GM06990 (cell line): Measurements from ENCODE around the gene NT5C2.
"Not testable (repeated sequence)": the region's sequence is repeated elsewhere in the genome, so short reads cannot be mapped to it uniquely, and the experiment has no call there.

Source experiments
- DNase-seq: peaks from one replicate; pipeline ENCODE4 v3.0.0-alpha.2; 2011; ENCODE audit not compliant: insufficient read length; ENCODE audit errors: extremely low read depth
- H3K27me3 ChIP-seq: replicated peaks from 2 replicates; pipeline ENCODE4 v1.6.0; 2011; ENCODE audit warnings: low read length; ENCODE audit not compliant: control insufficient read depth, insufficient read depth
- H3K36me3 ChIP-seq: 2 replicates; pipeline ENCODE4 v1.5.1; 2011; ENCODE audit warnings: low read length; ENCODE audit not compliant: control insufficient read depth, insufficient read depth
- H3K4me3 ChIP-seq: replicated peaks from 2 replicates; pipeline ENCODE4 v1.5.1; 2011; ENCODE audit warnings: low read depth, mild to moderate bottlenecking, control low read depth, low read length
- TF ChIP-seq, protein P1 (sequence below): IDR thresholded peaks from 2 replicates; pipeline ENCODE4 v1.5.1; 2011; ENCODE audit warnings: low read length, control low read depth, mild to moderate bottlenecking, inconsistent platforms; ENCODE audit not compliant: insufficient read depth, poor library complexity, severe bottlenecking

The NT5C2 gene

DNA sequence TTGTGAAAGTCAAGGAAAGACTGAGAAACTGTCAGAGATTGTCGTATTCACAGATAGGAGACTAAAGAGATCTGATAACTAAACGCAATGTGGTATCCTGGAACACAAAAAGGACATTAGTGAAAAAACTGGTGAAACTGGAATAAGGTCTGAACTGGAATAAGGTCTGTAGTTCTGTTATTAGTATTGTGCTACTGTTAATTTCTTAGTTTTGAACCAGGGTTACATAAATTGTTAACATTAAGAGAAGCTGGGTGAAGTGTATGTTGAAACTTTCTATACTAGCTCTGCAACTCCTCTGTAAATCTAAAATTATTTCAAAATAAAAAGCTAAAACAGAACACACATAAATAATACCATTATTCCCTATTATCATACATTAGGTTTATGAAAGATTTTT, 3.4 kb upstream of the NT5C2 start:
- H3K27me3 ChIP-seq, result no peaks in the 10 kb centered on the region
- H3K4me3 ChIP-seq, result no peak overlapping the region
- TF ChIP-seq, protein P1, sequence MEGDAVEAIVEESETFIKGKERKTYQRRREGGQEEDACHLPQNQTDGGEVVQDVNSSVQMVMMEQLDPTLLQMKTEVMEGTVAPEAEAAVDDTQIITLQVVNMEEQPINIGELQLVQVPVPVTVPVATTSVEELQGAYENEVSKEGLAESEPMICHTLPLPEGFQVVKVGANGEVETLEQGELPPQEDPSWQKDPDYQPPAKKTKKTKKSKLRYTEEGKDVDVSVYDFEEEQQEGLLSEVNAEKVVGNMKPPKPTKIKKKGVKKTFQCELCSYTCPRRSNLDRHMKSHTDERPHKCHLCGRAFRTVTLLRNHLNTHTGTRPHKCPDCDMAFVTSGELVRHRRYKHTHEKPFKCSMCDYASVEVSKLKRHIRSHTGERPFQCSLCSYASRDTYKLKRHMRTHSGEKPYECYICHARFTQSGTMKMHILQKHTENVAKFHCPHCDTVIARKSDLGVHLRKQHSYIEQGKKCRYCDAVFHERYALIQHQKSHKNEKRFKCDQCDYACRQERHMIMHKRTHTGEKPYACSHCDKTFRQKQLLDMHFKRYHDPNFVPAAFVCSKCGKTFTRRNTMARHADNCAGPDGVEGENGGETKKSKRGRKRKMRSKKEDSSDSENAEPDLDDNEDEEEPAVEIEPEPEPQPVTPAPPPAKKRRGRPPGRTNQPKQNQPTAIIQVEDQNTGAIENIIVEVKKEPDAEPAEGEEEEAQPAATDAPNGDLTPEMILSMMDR, result no peak
- DNase-seq, result no peak
- no peaks in the 10 kb centered on the region for H3K36me3 ChIP-seq

DNA sequence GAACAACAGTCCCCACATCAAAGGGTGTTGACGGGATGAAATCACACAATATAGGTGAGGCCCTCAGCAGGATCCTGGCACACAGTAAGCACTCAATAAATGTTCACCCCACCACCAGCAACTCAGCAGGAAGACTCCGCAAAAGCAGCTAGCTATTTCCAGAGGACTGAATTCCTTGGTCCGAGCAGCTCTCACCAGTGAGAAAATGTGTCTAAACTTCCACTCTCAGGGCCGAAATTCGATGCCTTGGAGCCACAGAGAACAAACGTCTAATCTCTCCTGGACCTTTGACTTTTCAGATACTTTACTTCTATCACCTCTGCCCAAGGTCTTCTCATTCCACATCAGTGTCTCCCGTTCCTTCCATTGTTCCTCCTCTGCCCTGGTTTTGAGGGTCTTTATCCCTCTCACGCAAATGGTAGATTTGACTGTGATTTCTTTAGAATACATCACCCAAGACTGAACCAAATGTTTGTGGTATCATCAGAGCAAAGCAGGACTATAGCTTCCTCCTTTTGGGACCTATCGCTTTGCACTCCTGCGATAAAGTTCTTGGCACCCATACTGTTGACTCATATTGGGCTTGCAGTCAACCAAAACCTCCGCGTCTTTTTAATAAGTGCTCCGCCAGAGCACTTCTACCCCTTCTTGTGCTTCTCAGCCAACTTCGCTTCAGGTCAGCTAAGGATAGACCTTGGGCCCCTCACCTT, 903 bp upstream of the NT5C2 start:
- TF ChIP-seq, protein P1, result no peak
- peak; percentile 44 for DNase-seq
- Histone ChIP-seq H3K27me3 (no peaks in the 10 kb centered on the region), H3K4me3 (peak overlapping the region; percentile 53), H3K36me3 (no peaks in the 10 kb centered on the region)

DNA sequence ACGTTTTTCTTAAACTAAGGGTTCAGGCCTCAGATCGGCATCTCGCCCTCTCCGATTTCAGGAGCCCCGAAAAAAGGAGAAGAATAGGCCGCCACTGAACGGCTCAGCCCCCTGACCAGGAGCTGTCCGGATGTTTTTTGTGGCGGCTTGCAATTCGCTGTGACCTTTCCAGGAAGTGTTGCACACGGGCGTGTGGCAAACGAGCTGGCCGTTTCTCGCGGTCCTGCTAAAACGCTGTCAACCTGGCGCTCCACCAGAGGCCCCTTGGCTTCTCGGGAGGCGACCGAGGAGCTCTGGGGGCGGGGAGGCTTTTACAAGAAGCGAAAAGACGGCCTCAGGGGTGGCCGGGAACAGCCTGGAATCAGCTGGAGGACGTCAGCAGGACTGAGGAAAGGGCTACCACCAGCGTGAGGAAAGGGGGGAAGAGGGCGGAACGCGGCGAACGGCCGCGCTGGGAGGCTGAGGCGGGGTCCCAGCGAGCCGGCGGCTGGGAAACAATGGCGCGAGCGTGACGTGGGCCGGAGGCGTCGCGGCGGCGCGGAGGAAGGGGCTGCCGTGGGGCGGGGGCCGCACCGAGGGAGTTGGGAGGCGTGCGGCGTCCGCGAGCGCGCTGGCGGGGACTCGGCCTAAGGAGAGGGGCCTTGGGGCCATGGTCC, 493 bp downstream of the NT5C2 start:
- Histone ChIP-seq H3K4me3 (peak overlapping the region; percentile 92), H3K36me3 (no peaks in the 10 kb centered on the region), H3K27me3 (no peaks in the 10 kb centered on the region)
- DNase-seq, result peak; percentile 79
- TF ChIP-seq, protein P1, result no peak

DNA sequence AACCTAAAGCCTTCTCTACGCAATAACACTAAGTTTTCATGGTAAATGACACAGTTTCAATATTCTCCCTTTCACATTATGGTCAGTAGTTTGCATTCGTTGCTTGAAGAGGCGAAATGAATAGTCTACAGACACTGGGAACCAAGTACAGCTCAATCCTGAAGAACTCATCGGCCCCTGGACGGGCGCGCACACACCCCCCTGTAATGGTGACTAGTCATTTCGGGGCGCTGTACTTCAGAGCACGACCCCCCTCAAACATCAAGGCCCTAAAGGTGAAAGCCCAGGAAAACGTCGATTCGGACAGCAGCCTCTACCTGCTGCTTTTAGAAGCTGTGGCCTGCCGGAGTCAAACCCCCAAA, 1.0 kb downstream of the NT5C2 start:
- Histone ChIP-seq H3K4me3 (peak overlapping the region; percentile 92), H3K27me3 (no peaks in the 10 kb centered on the region), H3K36me3 (no peaks in the 10 kb centered on the region)
- TF ChIP-seq, protein P1, result no peak
- no peak for DNase-seq

DNA sequence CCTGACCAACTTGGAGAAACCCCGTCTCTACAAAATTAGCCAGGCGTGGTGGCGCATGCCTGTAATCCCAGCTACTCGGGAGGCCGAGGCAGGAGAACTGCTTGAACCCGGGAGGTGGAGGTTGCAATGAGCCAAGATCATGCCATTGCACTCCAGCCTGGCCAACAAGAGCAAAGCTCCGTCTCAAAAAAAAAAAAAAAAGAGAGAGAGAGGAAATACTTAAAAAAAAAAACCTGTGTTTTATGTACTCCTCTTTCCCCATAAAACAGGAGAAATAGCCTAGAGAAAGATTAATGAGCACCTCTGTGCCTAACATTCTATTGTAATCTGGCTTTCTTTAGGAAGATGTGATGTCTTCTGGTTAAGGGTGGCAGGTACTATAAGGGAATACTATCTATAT, 1.9 kb downstream of the NT5C2 start:
- H3K4me3 ChIP-seq, result peak overlapping the region; percentile 92
- not testable (repeated sequence) for DNase-seq, H3K36me3 ChIP-seq, H3K27me3 ChIP-seq

DNA sequence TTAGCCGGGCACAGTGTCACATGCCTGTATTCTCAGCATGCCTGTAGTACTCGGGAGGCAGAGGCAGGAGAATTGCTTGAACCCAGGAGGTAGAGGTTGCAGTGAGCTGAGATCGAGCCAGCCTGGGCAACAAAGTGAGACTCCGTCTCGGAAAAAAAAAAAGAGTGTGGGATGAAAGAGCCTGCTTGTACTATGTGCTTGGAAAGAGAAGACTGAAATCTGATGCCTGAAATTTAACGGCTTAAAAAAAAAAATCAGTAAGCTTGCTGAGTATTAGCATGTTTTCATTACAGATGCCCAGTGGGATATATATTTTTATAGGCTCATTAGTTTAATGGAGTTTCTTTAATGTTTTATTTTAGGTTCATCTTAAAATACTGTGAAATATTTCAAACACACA, 4.2 kb downstream of the NT5C2 start:
- Histone ChIP-seq H3K4me3 (no peak overlapping the region), H3K36me3 (no peaks in the 10 kb centered on the region; the same call in 1 of the 2 replicates), H3K27me3 (no peaks in the 10 kb centered on the region)
- no peak for DNase-seq
- TF ChIP-seq, protein P1, result no peak
